Upper lobe of left lung (tissue), 4 donors: ENCODE data around the gene MUC16.

Experiments used
- POLR2A ChIP-seq, 4 donors: fragments of 450-650 bp; IDR thresholded peaks; one replicate each; pipeline ENCODE4 v1.5.1; 2016 to 2017; ENCODE audit warnings: antibody characterized with exemption in 4 of 4, mild to moderate bottlenecking in 2 of 4
- POLR2AphosphoS5 ChIP-seq, 2 donors: sonication (generic); formaldehyde crosslinking; IDR thresholded peaks; one replicate each; pipeline ENCODE4 v1.5.1; 2017; ENCODE audit warnings: antibody characterized with exemption in 2 of 2
- TF ChIP-seq, protein P1 (sequence below), 6 experiments: fragments of 450-650 bp in 4 of 6; fragments of 200-600 bp in 2 of 6; sonication (generic) in 2 of 6; IDR thresholded peaks; one replicate each; pipeline ENCODE4 v1.5.1; 2016 to 2019; ENCODE audit warnings: antibody characterized with exemption in 6 of 6

DNA sequence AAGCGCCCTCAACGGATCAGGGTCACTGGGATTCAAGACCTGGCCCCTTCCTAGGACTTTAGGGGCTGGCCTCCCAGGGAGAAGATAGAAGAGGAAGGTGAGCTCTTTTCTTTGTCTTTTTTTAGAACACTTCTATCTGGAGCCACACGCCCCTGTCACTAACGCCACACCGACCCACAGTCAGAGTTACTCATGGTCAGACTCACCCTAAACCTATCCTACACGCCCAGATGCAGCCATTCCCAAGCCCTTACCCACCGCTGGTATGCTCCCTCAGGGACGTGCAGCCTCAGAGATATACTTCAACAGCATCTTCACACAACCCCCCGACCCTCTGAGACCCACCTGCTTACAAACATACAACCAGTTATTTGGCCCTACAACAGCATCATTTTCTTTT, 29.9 kb upstream of the MUC16 start:
- no peak for TF ChIP-seq POLR2AphosphoS5 (IDR thresholded peaks at IDR 0.05)
- TF ChIP-seq, protein P1, sequence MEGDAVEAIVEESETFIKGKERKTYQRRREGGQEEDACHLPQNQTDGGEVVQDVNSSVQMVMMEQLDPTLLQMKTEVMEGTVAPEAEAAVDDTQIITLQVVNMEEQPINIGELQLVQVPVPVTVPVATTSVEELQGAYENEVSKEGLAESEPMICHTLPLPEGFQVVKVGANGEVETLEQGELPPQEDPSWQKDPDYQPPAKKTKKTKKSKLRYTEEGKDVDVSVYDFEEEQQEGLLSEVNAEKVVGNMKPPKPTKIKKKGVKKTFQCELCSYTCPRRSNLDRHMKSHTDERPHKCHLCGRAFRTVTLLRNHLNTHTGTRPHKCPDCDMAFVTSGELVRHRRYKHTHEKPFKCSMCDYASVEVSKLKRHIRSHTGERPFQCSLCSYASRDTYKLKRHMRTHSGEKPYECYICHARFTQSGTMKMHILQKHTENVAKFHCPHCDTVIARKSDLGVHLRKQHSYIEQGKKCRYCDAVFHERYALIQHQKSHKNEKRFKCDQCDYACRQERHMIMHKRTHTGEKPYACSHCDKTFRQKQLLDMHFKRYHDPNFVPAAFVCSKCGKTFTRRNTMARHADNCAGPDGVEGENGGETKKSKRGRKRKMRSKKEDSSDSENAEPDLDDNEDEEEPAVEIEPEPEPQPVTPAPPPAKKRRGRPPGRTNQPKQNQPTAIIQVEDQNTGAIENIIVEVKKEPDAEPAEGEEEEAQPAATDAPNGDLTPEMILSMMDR (IDR thresholded peaks at IDR 0.05) = no peak
- no peak for TF ChIP-seq POLR2A (IDR thresholded peaks at IDR 0.05)
